Ishikawa (cell line): ENCODE results near the gene FBLN1.

Experiments used
- EP300 ChIP-seq: IDR thresholded peaks from 2 replicates; pipeline ENCODE4 v1.6.1; 2012; ENCODE audit warnings: borderline replicate concordance
- TAF1 ChIP-seq: IDR thresholded peaks from 2 replicates; pipeline ENCODE4 v1.6.1; 2012; ENCODE audit warnings: low read depth, mild to moderate bottlenecking
- TCF12 ChIP-seq: IDR thresholded peaks from 2 replicates; pipeline ENCODE4 v1.6.1; 2012; ENCODE audit warnings: low read depth
- YY1 ChIP-seq: IDR thresholded peaks from 2 replicates; pipeline ENCODE4 v1.6.1; 2012; ENCODE audit warnings: low read depth
- TF ChIP-seq, protein P1 (sequence below): IDR thresholded peaks from 2 replicates; pipeline ENCODE4 v1.6.1; 2012

DNA sequence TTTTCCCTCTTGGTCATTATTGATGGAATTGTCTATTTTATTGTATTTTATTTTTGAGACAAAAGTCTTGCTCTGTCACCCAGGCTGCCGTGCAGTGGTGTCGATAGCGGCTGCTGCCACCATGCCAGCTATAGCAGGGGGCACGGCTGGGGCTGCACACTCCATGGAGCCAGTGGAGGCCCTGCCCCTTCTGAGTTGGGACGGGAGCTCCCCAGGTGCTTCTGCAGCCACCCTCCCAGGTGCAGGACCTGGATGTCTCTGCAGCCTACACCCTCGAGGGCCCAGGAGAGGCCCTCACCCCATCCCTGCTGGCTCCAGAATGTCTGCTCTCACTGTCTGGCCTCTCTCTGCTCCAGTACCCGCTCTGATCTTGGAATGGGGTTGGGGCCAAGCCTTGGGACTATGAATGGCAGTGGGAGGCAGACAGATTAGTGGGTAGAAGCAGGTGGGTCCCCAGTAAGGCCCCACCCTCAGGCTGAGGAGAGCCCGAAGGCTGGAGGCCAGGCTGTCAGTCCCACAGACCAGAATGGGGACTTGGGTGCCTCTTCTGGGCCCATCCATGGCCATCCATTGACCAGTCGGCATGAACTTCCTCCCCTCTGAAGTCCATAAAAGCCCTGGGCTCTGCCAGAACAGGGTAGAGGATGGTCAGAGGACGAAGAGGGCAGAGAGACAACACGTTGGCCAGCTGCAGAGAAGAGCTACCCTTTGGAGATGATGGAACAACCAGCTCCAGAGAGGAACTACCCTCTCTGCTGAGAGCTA is 119.3 kb downstream of the FBLN1 start:
- TF ChIP-seq EP300 = no peak
- TF ChIP-seq TAF1 = no peak
- no peak for TF ChIP-seq TCF12
- TF ChIP-seq, protein P1, sequence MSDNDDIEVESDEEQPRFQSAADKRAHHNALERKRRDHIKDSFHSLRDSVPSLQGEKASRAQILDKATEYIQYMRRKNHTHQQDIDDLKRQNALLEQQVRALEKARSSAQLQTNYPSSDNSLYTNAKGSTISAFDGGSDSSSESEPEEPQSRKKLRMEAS = no peak
- TF ChIP-seq YY1 = no peak
